Keratinocyte (primary cell): ENCODE data around the gene ERC2. TPM values are rescaled to one million over a fixed set of nuclear protein-coding genes. Genes with fewer than 3 reads are reported as not detected.

Source experiments
- DNase-seq: peaks from one replicate; pipeline ENCODE4 v3.0.0-alpha.2; 2011; ENCODE audit warnings: low read depth, missing footprints, low spot score
- FAIRE-seq: peaks from 2 replicates; lab custom pipeline; 2011; peaks lifted over from hg19 to GRCh38; lab: Jason Lieb, UNC
- H2AFZ ChIP-seq: 2 replicates; pipeline ENCODE4 v1.6.0; 2012; ENCODE audit warnings: low read length, control low read depth, inconsistent platforms; ENCODE audit not compliant: control insufficient read depth
- H3K27ac ChIP-seq: 2 replicates; pipeline ENCODE4 v1.5.1; 2011; ENCODE audit warnings: low read length; ENCODE audit not compliant: control insufficient read depth, insufficient read depth
- H3K27me3 ChIP-seq: 3 replicates; pipeline ENCODE4 v1.6.0; 2011; ENCODE audit warnings: low read length; ENCODE audit not compliant: control insufficient read depth, insufficient read depth; ENCODE audit errors: extremely low read depth
- H3K36me3 ChIP-seq, 2 experiments: 2 replicates in 1 of 2; 3 replicates in 1 of 2; pipeline ENCODE4 v1.5.1; 2011; ENCODE audit warnings: low read length in 2 of 2, mild to moderate bottlenecking in 1 of 2; ENCODE audit not compliant: control insufficient read depth in 2 of 2, insufficient read depth in 2 of 2; ENCODE audit errors: extremely low read depth in 1 of 2
- H3K4me1 ChIP-seq: 3 replicates; pipeline ENCODE4 v1.5.1; 2011; ENCODE audit warnings: low read length; ENCODE audit not compliant: control insufficient read depth, insufficient read depth; ENCODE audit errors: extremely low read depth
- H3K4me2 ChIP-seq: 3 replicates; pipeline ENCODE4 v1.6.0; 2011; ENCODE audit warnings: low read depth, low read length; ENCODE audit not compliant: control insufficient read depth, insufficient read depth; ENCODE audit errors: extremely low read depth
- H3K4me3 ChIP-seq, 3 experiments: fragments of 200-600 bp in 1 of 3; sonication (generic) in 1 of 3; 2 replicates in 2 of 3; 3 replicates in 1 of 3; pipeline ENCODE4 v1.5.1; 2011 to 2016; ENCODE audit warnings: low read length in 3 of 3, mild to moderate bottlenecking in 3 of 3, control low read depth in 2 of 3, inconsistent platforms in 1 of 3, low read depth in 1 of 3, mixed read lengths in 1 of 3, mixed run types in 1 of 3, moderate library complexity in 1 of 3; ENCODE audit not compliant: control insufficient read depth in 2 of 3, insufficient read depth in 2 of 3; ENCODE audit errors: extremely low read depth in 1 of 3
- H3K79me2 ChIP-seq: 2 replicates; pipeline ENCODE4 v1.6.0; 2012; ENCODE audit warnings: low read length; ENCODE audit not compliant: control insufficient read depth, insufficient read depth
- H3K9ac ChIP-seq: 3 replicates; pipeline ENCODE4 v1.6.0; 2011; ENCODE audit warnings: low read length; ENCODE audit not compliant: control insufficient read depth, insufficient read depth; ENCODE audit errors: extremely low read depth
- H3K9me1 ChIP-seq: 3 replicates; pipeline ENCODE4 v1.6.0; 2011; ENCODE audit warnings: low read length; ENCODE audit not compliant: control insufficient read depth, insufficient read depth; ENCODE audit errors: extremely low read depth
- H3K9me3 ChIP-seq: 2 replicates; pipeline ENCODE4 v1.5.1; 2012; ENCODE audit warnings: low read depth, low read length; ENCODE audit not compliant: control insufficient read depth
- H4K20me1 ChIP-seq: 3 replicates; pipeline ENCODE4 v1.6.0; 2011; ENCODE audit warnings: low read length; ENCODE audit not compliant: control insufficient read depth, insufficient read depth; ENCODE audit errors: extremely low read depth
- EZH2 ChIP-seq: IDR thresholded peaks from one replicate; pipeline ENCODE4 v1.6.1; 2012; ENCODE audit warnings: inconsistent platforms, mild to moderate bottlenecking, low read length, moderate library complexity
- dilution Hi-C: fragments of 300-500 bp; cut with MboI; formaldehyde crosslinking; loops from one replicate; pipeline ENCODE4 v1.7.0; 2020; ENCODE audit warnings: low sequenced_read_pairs; ENCODE audit not compliant: extremely low pct_ligation_motif_present
- polyA plus RNA-seq, 5 experiments: library from polyadenylated mRNA; depleted of rRNA in 3 of 5; stranded (reverse) in 3 of 5; stranded (forward) in 1 of 5; unstranded in 1 of 5; fragments of >200 nt; gene quantifications; 1 replicate in 1 of 5; 2 replicates in 3 of 5; 3 replicates in 1 of 5; pipeline versions ENCODE4 v1.2.1 to v1.2.3, GENCODE V29; 2011 to 2012; ENCODE audit warnings: missing spikeins in 2 of 5, low read depth in 1 of 5, low replicate concordance in 1 of 5
- TF ChIP-seq, protein P1 (sequence below), 3 experiments: IDR thresholded peaks in 1 of 3; conservative IDR thresholded peaks in 1 of 3; optimal IDR thresholded peaks in 1 of 3; 2 replicates in 2 of 3; 3 replicates in 1 of 3; pipeline versions ENCODE3 to v1.5.1; 2011; ENCODE audit warnings: low read length in 3 of 3, mild to moderate bottlenecking in 3 of 3, moderate library complexity in 2 of 3, control low read depth in 1 of 3, inconsistent platforms in 1 of 3; ENCODE audit not compliant: insufficient read depth in 2 of 3; ENCODE audit errors: extremely low read depth in 1 of 3

The ERC2 gene
- polyA plus RNA-seq, 1 donor (not counting 4 experiments of a cell fraction or from before 2014, with no cell fraction given) = 0.08 TPM

DNA sequence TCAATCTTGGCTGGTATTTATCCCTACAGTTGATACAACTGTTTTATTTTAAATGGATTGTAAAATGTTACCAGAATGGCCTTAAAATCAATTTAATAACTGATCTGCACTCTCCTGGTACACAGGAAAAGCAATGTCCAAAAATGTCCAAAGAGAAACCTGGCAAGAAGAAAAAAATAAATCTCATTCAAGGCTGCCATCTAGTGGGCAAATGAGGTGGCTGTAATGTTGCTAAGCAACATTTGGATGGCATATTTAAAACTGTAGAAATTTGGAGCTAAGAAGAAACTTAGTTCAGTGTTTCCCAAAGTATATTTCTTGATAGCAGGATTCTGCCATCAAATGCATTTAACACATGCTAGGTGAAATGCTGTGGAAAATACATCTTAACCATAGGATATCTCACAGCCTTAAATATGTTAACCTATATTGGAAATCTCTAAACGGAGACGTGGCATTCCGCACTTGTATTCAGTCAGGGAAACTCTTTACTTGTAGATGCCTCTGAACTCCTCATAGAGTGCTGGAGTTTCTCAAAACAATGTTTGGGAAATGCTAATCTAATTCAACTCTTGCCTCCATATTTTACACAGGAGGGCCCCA is 216.8 kb downstream of the ERC2 start:
- Histone ChIP-seq H3K9me3 (no peaks in the 10 kb centered on the region), H3K4me1 (no peaks in the 10 kb centered on the region), H3K9me1 (no peaks in the 10 kb centered on the region), H3K9ac (no peak overlapping the region), H3K79me2 (no peaks in the 10 kb centered on the region), H3K36me3 (no peaks in the 10 kb centered on the region), H2AFZ (no peak overlapping the region), H3K27ac (no peak overlapping the region), H3K27me3 (no peaks in the 10 kb centered on the region), H3K4me3 (no peak overlapping the region), H4K20me1 (no peaks in the 10 kb centered on the region), H3K4me2 (no peak overlapping the region)
- dilution Hi-C loops = no loop called here
- DNase-seq = no peak
- peak; percentile 41 for FAIRE-seq
- TF ChIP-seq, protein P1, sequence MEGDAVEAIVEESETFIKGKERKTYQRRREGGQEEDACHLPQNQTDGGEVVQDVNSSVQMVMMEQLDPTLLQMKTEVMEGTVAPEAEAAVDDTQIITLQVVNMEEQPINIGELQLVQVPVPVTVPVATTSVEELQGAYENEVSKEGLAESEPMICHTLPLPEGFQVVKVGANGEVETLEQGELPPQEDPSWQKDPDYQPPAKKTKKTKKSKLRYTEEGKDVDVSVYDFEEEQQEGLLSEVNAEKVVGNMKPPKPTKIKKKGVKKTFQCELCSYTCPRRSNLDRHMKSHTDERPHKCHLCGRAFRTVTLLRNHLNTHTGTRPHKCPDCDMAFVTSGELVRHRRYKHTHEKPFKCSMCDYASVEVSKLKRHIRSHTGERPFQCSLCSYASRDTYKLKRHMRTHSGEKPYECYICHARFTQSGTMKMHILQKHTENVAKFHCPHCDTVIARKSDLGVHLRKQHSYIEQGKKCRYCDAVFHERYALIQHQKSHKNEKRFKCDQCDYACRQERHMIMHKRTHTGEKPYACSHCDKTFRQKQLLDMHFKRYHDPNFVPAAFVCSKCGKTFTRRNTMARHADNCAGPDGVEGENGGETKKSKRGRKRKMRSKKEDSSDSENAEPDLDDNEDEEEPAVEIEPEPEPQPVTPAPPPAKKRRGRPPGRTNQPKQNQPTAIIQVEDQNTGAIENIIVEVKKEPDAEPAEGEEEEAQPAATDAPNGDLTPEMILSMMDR (optimal IDR thresholded peaks at IDR 0.05 in 1 of 3, IDR thresholded peaks at IDR 0.05 in 1 of 3, conservative IDR thresholded peaks at IDR 0.05 in 1 of 3; ENCODE audit: extremely low read depth in 1 of 3, insufficient read depth in 2 of 3, low read length in 3 of 3) = peak in 2 of 3 experiments; percentile 48 to 66
- TF ChIP-seq EZH2 = no peak

DNA sequence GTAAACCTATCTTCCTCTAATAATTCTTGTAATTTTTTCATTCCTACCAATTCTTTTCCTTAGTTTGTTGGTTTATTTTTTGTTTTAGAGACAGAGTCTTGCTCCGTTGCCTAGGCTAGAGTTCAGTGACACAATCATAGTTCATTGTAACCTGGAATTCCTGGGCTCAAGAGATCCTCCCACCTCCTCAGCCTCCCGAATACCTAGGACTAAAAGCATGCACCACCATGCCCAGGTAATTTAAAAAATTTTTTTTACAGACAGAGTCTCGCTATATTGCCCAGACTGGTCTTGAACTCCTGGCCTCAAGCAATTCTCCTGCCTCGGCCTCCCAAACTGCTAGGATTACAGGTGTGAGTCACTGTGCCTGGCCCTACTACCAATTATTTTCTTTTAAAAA is 220.2 kb downstream of the ERC2 start:
- DNase-seq (no peak), FAIRE-seq (no peak)
- no peaks in the 10 kb centered on the region for H3K4me1 ChIP-seq
- no peak overlapping the region for H3K4me2 ChIP-seq
- H3K27ac ChIP-seq = no peak overlapping the region
- H3K9me3 ChIP-seq = no peaks in the 10 kb centered on the region
- no peak overlapping the region for H2AFZ ChIP-seq
- TF ChIP-seq, protein P1 (optimal IDR thresholded peaks at IDR 0.05 in 1 of 3, IDR thresholded peaks at IDR 0.05 in 1 of 3, conservative IDR thresholded peaks at IDR 0.05 in 1 of 3; ENCODE audit: extremely low read depth in 1 of 3, insufficient read depth in 2 of 3, low read length in 3 of 3) = no peak
- TF ChIP-seq EZH2 = no peak
- H3K79me2 ChIP-seq = no peaks in the 10 kb centered on the region
- no peak overlapping the region for H3K9ac ChIP-seq
- no peaks in the 10 kb centered on the region for H3K36me3 ChIP-seq
- H3K27me3 ChIP-seq = no peaks in the 10 kb centered on the region
- no peaks in the 10 kb centered on the region for H3K9me1 ChIP-seq
- dilution Hi-C loops = no loop called here
- H4K20me1 ChIP-seq = no peaks in the 10 kb centered on the region
- no peak overlapping the region for H3K4me3 ChIP-seq
